ENCODE results near the gene SHPK. TPM values are rescaled to one million over a fixed set of nuclear protein-coding genes. Genes with fewer than 3 reads are reported as not detected.

The SHPK gene
- total and polyA plus RNA-seq, 9 of the 15 experiments (the other 6 are each of a cell fraction or from before 2014, with no cell fraction given): 2.5 to 16.3 (median 11.8) TPM

DNA sequence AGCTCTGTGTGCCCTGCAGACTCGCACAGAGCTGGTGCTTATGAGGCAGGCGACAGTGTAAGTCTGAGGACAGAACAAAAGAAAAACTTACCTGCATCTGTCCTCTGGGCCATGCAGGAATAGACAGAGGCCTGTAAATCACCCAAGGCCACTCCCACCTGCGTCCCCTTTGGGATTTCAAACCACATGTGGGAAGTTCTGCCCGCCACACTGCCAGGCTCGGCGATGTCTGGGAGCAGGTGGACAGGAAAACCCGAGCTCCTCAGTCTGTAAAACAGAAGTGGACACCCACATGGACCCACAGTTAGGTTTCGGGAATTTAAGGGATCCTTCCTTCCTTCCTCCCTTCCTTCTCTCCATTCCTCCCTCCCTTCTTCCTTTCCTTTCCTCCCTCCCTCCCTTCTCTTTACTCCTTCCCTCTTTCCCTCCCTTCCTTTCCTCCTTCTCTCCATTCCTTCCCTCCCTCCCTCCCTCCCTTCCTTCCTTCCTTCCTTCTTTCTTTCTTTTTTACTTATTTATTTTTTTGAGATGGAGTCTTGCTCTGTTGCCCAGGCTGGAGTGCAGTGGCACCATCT lies 14.8 kb downstream of the SHPK start (continued):
- TF ChIP-seq POLR2B (IDR thresholded peaks at IDR 0.05; ENCODE audit: low read depth, partially characterized antibody) (no peak), KDM1A (IDR thresholded peaks at IDR 0.05) (no peak), SRSF7 (optimal IDR thresholded peaks at IDR 0.05; ENCODE audit: low read depth, low read length) (no peak)

DNA sequence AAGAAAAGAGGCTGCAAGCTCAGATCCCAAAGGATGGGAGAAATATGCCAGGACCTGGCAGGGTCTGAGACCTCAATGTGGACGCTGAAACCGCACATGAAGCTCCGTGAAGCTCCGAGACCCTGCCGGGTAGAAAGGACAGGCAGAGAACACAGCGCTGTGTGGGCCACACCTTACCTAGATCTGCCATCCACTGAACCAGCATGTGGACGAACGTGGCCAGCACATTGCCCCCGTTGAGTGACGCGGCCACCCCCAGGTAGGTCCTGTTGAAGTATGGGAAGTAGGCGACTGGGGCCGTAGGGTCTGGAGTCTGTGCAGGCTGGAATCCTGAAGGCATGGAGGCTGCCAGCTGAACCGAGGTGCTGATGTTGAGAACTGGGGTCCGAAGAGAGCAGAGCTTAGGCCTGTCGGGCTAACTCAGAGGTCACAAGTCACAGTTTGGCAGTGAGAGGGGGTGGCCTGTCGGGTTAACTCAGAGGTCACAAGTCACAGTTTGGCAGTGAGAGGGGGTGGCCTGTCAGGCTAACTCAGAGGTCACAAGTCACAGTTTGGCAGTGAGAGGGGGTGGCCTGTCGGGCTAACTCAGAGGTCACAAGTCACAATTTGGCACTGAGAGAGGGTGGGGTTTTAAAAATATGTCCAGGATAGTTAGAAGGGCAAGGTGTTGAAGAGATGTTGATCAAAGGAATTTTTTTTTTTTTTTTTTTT lies 20.7 kb downstream of the SHPK start:
- no TSS peak for BruUV-seq (replicated peaks)
- Histone ChIP-seq H3K9ac (ENCODE audit: insufficient read depth in 1 of 2, low read depth in 2 of 2, low read length in 2 of 2) (no peak overlapping the region), H3K9me1 (ENCODE audit: control insufficient read depth, insufficient read depth, low read length) (no peaks in the 10 kb centered on the region), H3K27ac (ENCODE audit: extremely low read depth, low read depth, low read length) (no peak overlapping the region), H3K4me1 (replicated peaks in 1 of 2; ENCODE audit: control insufficient read depth in 2 of 2, insufficient read depth in 2 of 2, low read length in 2 of 2) (no peaks in the 10 kb centered on the region), H3K4me2 (ENCODE audit: insufficient read depth, low read length) (no peak overlapping the region), H3K9me3 (replicated peaks; ENCODE audit: control insufficient read depth, insufficient read depth, low read depth, low read length) (0 out of 2 replicates have a peak, but pooled peaks cover 1% of the 10 kb centered on the region), H3K27me3 (ENCODE audit: control insufficient read depth in 2 of 2, insufficient read depth in 2 of 2, low read length in 2 of 2) (no peaks in the 10 kb centered on the region), H3K4me3 (no peak overlapping the region), H3K79me2 (ENCODE audit: control insufficient read depth, insufficient read depth, low read length) (no peaks in the 10 kb centered on the region), H4K20me1 (replicated peaks; ENCODE audit: control insufficient read depth, insufficient read depth, low read length) (no peaks in the 10 kb centered on the region), H3K36me3 (ENCODE audit: control insufficient read depth, insufficient read depth, low read length) (peaks cover 48% of the 10 kb centered on the region; the same call in 2 of the 3 replicates), H2AFZ (ENCODE audit: low read depth, low read length) (no peak overlapping the region)
- 96% methylated on average over 14 of the region's 18 CpGs for WGBS (ENCODE audit: insufficient coverage, low coverage, missing lambda C conversion rate)
- intact Hi-C loops (cut with micrococcal nuclease) (no loop called here), in situ Hi-C loops (cut with MboI) (no loop called here)
- DNase-seq (ENCODE audit: extremely low read depth in 1 of 4, low spot score in 3 of 4) (no peak), ATAC-seq (no peak), FAIRE-seq (no peak)
- CTCF ChIA-PET (ENCODE audit: low intra/inter-chr PET ratio): no interaction called here
- POLR2A ChIA-PET: interaction anchor here (0.6 to 0.7 kb wide), 2 partner anchors 394 to 448 kb away, joined by 3 read pairs; no protein-coding TSS in a partner anchor
- no peak for TF ChIP-seq SRSF3 (IDR thresholded peaks at IDR 0.05; ENCODE audit: insufficient read depth, low read length)
- no peak for TF ChIP-seq TFAM (CRISPR knock-in tag; conservative IDR thresholded peaks at IDR 0.05)
- no peak for TF ChIP-seq FOXJ2 (tag; IDR thresholded peaks at IDR 0.05)
- TF ChIP-seq ZNF778 (CRISPR knock-in tag; IDR thresholded peaks at IDR 0.05): no peak
- no peak for TF ChIP-seq NONO (IDR thresholded peaks at IDR 0.05; ENCODE audit: low read depth in 2 of 2, low read length in 1 of 2)
- no peak for TF ChIP-seq ZNF766 (CRISPR knock-in tag; conservative IDR thresholded peaks at IDR 0.05)

Data from K562 (cell line).